Measurements from ENCODE around the gene SPATA20. TPM values are rescaled to one million over a fixed set of nuclear protein-coding genes. Genes with fewer than 3 reads are reported as not detected.
A peak's percentile ranks its signal among the peaks of the same experiment; 100 is the strongest.

SPATA20 gene
- total RNA-seq, 2 experiments from 2014 or later = 14.5 to 17.8 TPM

DNA sequence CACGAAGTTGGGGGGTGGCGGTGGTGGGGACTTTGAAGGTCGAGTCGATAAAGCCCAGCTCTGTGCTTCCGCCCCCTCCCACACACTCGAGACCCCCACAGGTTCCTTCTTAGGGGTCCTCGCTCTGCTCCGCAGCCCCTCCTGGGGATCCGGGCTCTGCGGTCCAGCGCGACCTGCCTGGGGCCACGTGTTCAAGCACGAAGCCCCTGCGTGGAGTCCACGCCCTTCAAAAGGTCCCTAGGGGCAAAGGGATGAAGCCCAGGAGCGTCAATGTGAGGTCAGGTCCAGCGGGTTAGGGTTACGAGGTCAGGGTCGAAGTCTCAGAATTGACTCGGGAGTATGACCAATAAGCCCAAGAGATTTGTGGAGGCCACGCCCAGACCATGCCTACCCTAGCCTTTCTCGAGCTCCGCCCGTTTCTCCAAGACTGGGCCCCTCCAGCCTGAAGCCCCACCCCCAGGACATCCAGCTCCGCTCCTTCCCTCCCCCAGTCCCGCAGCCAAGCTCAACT, 12.8 kb downstream of the SPATA20 start:
- H3K36me3 Mint-ChIP-seq (ENCODE audit: low read depth) = no peaks in the 10 kb centered on the region

DNA sequence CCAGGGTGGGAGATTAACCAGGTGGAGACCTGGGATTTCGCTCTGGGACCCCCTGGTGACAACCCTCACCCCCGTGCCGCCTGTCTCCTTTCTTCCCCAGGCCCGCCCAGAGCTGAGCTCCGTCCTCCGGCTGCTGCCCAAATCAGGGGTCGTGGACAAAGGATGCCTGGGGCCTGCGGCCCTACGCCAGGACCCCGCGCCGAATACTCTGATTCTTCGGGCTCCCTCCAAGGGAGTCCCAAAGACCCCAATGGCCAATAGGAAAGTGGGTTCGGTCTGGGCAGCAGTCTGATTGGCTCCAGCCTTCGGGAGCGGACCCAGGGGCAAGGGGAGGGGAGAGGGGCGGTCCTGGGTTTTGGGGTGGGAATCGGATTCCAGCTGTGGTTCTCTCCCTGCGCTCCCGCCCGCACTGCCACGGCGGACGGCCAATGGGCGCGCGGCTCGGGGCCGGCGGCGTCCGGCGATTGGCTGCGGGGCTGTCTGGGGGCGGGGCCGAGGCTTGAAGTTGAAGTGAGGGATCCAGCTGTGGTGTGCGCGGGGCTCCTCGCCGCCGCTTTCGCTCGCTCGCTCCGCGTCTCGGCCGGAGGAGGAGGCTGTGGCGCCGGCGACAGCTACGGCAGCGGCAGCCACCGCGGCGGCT, 13.3 kb downstream of the SPATA20 start, which contains the start of gene CACNA1G:
Gene CACNA1G, plus strand, starts transcription at position 531 of the 640 bp plus-strand sequence. CDS start 745 bp downstream, outside the sequence.
- no peak within 1 kb of the TSS for H3K27ac Mint-ChIP-seq
- ChIA-PET POLR2A (interaction anchor here (0.9 to 1.7 kb wide), 2 partner anchors 9 to 18 kb away, joined by 3 to 5 read pairs; no protein-coding TSS in a partner anchor), CTCF (interaction anchor here (0.6 to 2.0 kb wide), 6 partner anchors 8 to 137 kb away, joined by 3 to 6 read pairs (median 4); no protein-coding TSS in a partner anchor)
- peaks cover 18% of the 10 kb centered on the region for H3K4me1 Mint-ChIP-seq
- no peaks in the 10 kb centered on the region for H3K36me3 Mint-ChIP-seq (ENCODE audit: low read depth)
- no peaks in the 10 kb centered on the region for H3K9me3 Mint-ChIP-seq
- H3K4me3 Mint-ChIP-seq = peak within 1 kb of the TSS; percentile 48
- H3K27me3 Mint-ChIP-seq = peaks cover 68% of the 10 kb centered on the region
- peak; percentile 89 for DNase-seq

More for the DNA sequence above, 12.8 kb downstream of the SPATA20 start:
- ChIA-PET CTCF (interaction anchor here (1.4 to 2.0 kb wide), 4 partner anchors 58 to 137 kb away, joined by 4 to 6 read pairs (median 6); no protein-coding TSS in a partner anchor), POLR2A (interaction anchor here (0.9 to 1.7 kb wide), 3 partner anchors 9 to 160 kb away, joined by 3 to 5 read pairs (median 3); partner anchors contain the start of gene LUC7L3)
- Mint-ChIP-seq H3K9me3 (no peaks in the 10 kb centered on the region), H3K4me3 (peak overlapping the region; percentile 48), H3K4me1 (peaks cover 16% of the 10 kb centered on the region), H3K27ac (no peak overlapping the region), H3K27me3 (peaks cover 63% of the 10 kb centered on the region)
- DNase-seq = peak; percentile 47

DNA sequence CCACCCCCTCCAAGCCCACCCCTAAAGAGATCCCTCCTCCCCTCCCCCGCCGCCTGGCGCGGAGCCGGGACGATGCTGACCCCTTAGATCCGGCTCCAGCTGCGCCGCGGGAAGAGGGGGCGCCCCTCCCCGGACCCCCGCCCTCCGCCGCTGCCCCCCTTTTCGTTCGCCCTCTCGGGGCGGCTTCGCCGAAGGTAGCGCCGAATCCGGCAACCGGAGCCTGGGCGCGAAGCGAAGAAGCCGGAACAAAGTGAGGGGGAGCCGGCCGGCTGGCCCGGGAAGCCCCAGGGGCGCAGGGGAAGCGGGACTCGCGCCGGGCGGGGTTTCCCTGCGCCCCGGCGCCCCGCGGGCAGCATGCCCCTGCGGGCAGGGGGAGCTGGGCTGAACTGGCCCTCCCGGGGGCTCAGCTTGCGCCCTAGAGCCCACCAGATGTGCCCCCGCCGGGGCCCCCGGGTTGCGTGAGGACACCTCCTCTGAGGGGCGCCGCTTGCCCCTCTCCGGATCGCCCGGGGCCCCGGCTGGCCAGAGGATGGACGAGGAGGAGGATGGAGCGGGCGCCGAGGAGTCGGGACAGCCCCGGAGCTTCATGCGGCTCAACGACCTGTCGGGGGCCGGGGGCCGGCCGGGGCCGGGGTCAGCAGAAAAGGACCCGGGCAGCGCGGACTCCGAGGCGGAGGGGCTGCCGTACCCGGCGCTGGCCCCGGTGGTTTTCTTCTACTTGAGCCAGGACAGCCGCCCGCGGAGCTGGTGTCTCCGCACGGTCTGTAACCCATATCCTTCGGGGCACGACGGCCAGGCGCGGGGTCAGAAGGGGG, 14.2 kb downstream of the SPATA20 start:
- H3K4me1 Mint-ChIP-seq = peaks cover 18% of the 10 kb centered on the region
- POLR2A ChIA-PET = no interaction called here

DNA sequence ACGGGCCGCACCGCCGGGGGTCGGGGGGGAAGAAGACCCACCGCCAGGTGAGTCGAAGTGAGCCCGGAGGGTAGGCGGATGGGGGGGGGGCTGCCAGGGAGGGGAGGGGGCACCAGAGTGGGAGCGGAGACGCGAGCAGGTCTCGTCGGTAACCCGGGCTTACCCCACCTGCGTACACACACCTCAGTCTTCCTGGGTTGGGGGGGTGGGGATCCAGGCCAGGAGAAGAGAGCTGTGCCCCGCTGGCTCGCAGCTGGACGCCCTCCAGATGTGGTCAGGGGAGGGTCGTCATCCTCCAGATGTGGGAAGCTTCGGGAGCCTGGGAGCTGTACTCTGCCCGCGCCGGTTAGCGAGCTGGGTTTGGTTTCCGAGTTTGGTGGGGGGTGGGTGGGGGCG, 14.8 kb downstream of the SPATA20 start:
- no peak for DNase-seq
- Mint-ChIP-seq H3K27ac (no peak overlapping the region), H3K9me3 (no peaks in the 10 kb centered on the region), H3K4me1 (peaks cover 18% of the 10 kb centered on the region), H3K36me3 (ENCODE audit: low read depth) (no peaks in the 10 kb centered on the region), H3K4me3 (no peak overlapping the region), H3K27me3 (peaks cover 73% of the 10 kb centered on the region)
- POLR2A ChIA-PET = no interaction called here
- CTCF ChIA-PET = interaction anchor here (1.0 kb wide), 1 partner anchor 21 kb away, joined by 3 read pairs; no protein-coding TSS in a partner anchor

More for the DNA sequence above, 14.2 kb downstream of the SPATA20 start:
- Mint-ChIP-seq H3K9me3 (no peaks in the 10 kb centered on the region), H3K27ac (no peak overlapping the region), H3K4me3 (no peak overlapping the region), H3K27me3 (peaks cover 74% of the 10 kb centered on the region), H3K36me3 (ENCODE audit: low read depth) (no peaks in the 10 kb centered on the region)
- CTCF ChIA-PET = interaction anchor here (0.6 to 2.0 kb wide), 5 partner anchors 9 to 136 kb away, joined by 3 to 6 read pairs (median 4); no protein-coding TSS in a partner anchor
- no peak for DNase-seq

DNA sequence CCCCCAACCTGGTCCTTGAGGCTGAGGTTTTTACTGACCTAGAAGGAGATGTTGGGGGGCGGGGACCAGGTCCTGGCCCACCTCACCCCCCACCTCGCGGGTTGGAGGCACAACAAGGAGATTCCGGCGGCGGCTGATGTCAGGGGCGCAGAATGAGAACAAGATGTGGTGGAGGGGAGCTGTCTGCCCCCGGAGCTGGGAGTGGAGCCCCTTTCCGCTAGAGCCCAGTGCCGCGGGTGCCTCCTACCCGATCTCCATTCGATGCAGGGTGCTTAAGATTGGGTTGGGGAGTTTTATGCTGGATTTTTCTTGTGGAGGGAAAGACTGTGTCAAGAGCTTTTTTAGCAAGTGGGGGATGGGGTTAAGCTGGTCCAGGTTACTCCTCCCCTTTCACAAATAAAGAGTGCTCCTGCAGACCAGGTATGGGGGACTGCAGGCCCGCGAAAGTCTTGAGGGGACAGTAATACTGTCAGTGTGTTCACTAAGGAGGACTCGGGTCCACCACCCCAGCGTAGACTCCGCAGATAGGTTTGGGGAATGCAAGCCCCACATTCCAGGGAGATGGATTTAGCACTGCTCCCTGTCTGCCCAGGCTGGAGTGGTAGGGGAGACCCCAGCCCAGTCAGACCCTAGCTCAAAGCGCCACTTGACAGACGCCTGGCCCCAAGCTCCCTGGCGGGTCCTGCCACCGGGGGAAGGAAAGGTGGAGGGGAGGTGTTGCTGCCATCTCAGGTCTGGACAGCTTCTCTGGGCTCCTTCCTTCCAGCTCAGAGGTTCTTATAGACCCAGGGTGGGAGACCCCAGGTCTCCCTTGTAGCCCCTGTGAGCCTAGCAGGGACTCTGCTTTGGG, 15.5 kb downstream of the SPATA20 start:
- Mint-ChIP-seq H3K9me3 (no peaks in the 10 kb centered on the region), H3K36me3 (ENCODE audit: low read depth) (no peaks in the 10 kb centered on the region), H3K4me3 (no peak overlapping the region), H3K27me3 (peaks cover 73% of the 10 kb centered on the region), H3K4me1 (peaks cover 18% of the 10 kb centered on the region), H3K27ac (no peak overlapping the region)
- DNase-seq = no peak
- CTCF ChIA-PET = interaction anchor here (0.6 kb wide), 1 partner anchor 286 kb away, joined by 3 read pairs; no protein-coding TSS in a partner anchor
- POLR2A ChIA-PET = interaction anchor here (0.5 kb wide), 1 partner anchor 412 kb away, joined by 4 read pairs; the partner anchor contains the start of gene PPP1R9B

DNA sequence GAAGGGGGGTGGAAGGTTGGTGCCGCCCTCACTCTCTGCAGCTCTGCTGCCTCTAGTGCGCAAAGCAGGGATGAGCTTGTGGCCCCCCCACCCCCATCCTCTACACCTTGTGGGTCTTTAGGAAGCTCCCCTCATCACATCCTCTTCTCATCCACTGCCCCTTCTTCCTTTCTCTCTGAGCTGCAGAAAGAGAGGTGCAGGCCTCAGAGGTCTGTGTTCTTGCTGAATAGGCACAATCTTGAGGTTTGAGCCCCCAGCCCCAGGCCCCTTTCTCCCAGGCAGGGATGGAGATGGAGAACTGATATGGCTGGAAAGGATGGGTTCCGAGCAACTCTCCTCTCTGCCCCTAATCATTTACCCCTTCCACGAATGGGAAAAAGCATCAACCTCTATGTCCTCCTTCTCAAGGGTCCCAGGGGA, 16.1 kb downstream of the SPATA20 start:
- ChIA-PET CTCF (no interaction called here), POLR2A (interaction anchor here (0.5 kb wide), 1 partner anchor 412 kb away, joined by 4 read pairs; the partner anchor contains the start of gene PPP1R9B)
- DNase-seq = no peak
- Mint-ChIP-seq H3K9me3 (no peaks in the 10 kb centered on the region), H3K4me3 (no peak overlapping the region), H3K36me3 (ENCODE audit: low read depth) (no peaks in the 10 kb centered on the region), H3K27me3 (peaks cover 74% of the 10 kb centered on the region), H3K4me1 (peaks cover 18% of the 10 kb centered on the region), H3K27ac (no peak overlapping the region)

DNA sequence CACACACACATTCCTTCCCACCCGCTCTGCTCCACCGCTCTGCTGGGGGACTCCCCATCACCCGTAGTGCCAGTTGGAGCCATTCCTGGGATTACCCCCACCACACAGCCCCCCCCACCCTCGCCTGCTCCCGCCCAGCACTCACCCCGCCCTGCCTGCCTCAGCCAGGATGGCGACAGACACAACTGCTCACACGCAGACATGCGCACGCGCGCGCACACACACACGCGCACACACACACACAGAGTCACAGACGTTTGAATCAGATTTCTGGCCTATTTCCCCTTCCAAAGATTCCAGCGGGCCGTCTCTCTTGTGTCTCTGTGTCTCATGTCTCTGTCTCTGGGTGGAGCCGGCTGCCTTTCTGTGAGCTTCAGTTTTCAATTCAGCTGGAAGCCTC, 17.9 kb downstream of the SPATA20 start:
- Mint-ChIP-seq H3K4me1 (peaks cover 10% of the 10 kb centered on the region), H3K36me3 (ENCODE audit: low read depth) (no peaks in the 10 kb centered on the region), H3K4me3 (no peak overlapping the region), H3K27me3 (peaks cover 57% of the 10 kb centered on the region), H3K27ac (no peak overlapping the region), H3K9me3 (no peaks in the 10 kb centered on the region)
- CTCF ChIA-PET = no interaction called here
- POLR2A ChIA-PET = no interaction called here
- no peak for DNase-seq

DNA sequence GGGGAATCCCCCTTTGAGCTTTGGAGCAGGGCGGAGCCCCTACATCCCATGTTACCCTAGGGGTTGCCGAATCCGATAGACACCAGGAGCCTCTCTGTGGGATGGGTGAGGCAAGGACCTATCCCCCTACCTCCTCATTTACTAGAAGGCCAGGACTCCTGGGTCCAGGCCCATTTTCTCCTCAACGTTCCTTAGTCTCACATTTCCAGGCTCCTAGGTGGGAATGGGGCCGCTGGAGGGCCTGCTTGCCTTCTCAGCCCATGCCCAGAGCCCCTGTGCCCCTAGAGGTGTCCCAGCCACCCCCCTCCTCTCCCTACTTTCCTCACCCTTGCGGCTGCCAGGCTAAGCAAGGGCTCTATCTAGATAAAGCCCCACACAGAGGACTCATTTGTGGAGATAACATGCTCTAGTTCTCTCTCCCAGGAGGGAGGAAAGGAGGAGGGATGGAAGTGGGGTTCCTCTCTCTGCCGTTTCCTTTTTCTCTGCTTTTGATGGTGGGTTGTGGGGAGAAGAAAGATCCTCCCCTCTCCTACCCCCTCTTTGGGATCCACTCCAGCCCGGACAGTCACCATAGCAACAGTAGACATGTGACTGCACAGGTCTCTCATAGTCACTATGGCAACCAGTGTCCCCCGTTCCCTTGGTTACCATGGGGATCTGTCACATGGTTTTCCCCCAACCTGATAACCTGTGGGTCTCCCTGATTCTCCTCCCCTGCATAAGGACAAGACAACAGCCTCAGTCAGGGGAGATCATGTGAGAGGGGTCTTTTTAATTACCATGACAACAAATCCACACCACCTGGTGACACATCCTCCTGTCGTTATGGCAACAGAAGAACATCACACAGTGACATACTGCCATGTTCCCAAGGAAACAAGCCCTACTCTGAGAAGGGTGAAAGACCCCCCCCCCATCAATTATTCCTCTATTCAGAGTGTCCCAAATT, 18.7 kb downstream of the SPATA20 start:
- CTCF ChIA-PET = no interaction called here
- POLR2A ChIA-PET = no interaction called here
- H3K4me1 Mint-ChIP-seq = peaks cover 6% of the 10 kb centered on the region
- no peaks in the 10 kb centered on the region for H3K9me3 Mint-ChIP-seq
- peaks cover 52% of the 10 kb centered on the region for H3K27me3 Mint-ChIP-seq
- H3K36me3 Mint-ChIP-seq (ENCODE audit: low read depth) = no peaks in the 10 kb centered on the region
- no peak overlapping the region for H3K4me3 Mint-ChIP-seq
- no peak for DNase-seq
- no peak overlapping the region for H3K27ac Mint-ChIP-seq

DNA sequence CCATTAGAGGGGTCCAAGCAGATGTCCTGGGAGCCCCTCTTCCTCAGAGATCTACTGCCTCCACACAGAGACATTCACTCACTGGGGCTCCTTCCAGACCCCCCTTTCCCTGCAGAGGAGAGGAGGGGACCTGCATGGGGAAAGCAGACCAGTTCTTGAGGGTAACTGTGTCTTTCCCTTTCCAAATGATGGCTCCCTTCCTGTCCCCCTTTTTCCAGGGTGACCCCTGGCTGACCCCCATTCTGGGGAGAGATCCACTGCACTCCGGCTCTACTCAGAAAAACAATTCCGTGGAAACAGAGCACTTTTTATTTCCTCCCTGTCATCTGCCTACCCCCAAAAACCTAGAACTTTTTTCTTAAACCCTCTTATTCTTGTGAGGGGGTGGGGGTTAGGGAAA, 19.9 kb downstream of the SPATA20 start:
- no peaks in the 10 kb centered on the region for H3K36me3 Mint-ChIP-seq (ENCODE audit: low read depth)
- H3K4me1 Mint-ChIP-seq = peaks cover 6% of the 10 kb centered on the region
- no peak overlapping the region for H3K4me3 Mint-ChIP-seq
- no peaks in the 10 kb centered on the region for H3K9me3 Mint-ChIP-seq
- DNase-seq = no peak
- no peak overlapping the region for H3K27ac Mint-ChIP-seq
- ChIA-PET CTCF (no interaction called here), POLR2A (no interaction called here)
- peaks cover 52% of the 10 kb centered on the region for H3K27me3 Mint-ChIP-seq

DNA sequence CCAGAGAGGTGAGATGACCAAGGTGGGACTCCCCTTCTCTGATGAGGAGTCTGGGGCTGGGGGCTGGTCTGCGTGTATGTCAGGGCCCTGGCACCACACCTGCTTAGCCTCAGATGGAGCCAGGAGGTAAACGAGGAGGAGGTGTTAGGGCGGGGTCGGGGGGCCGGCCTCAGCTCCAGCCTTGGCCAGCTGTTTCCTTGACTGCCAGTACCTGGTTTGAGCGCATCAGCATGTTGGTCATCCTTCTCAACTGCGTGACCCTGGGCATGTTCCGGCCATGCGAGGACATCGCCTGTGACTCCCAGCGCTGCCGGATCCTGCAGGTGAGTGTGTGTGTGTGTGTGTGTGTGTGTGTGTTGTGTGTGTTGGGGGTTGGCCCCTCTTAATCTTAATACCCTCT, 21.7 kb downstream of the SPATA20 start:
- ChIA-PET CTCF (no interaction called here), POLR2A (no interaction called here)
- H3K27me3 Mint-ChIP-seq = peaks cover 39% of the 10 kb centered on the region
- H3K36me3 Mint-ChIP-seq (ENCODE audit: low read depth) = no peaks in the 10 kb centered on the region
- H3K4me1 Mint-ChIP-seq = peaks cover 2% of the 10 kb centered on the region
- H3K27ac Mint-ChIP-seq = no peak overlapping the region
- H3K9me3 Mint-ChIP-seq = no peaks in the 10 kb centered on the region
- DNase-seq = no peak
- H3K4me3 Mint-ChIP-seq = no peak overlapping the region

DNA sequence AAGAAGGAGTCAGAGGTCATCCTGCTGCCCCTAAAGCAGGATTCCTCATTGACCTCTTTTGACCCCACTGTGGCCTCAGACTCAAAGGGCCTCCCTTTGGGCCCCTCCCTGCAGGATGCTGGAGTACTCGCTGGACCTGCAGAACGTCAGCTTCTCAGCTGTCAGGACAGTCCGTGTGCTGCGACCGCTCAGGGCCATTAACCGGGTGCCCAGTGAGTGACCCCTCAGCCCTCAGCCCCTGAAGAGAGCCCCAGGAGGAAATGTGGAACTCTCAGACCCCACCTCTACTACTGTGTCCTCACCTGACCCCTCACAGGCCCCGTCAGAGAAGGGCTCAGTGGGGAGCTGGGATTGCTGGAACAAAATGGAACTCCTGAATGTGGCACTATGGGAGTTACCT, 22.6 kb downstream of the SPATA20 start:
- Mint-ChIP-seq H3K9me3 (no peaks in the 10 kb centered on the region), H3K4me3 (no peak overlapping the region), H3K36me3 (ENCODE audit: low read depth) (no peaks in the 10 kb centered on the region), H3K4me1 (peaks cover 2% of the 10 kb centered on the region), H3K27me3 (peaks cover 31% of the 10 kb centered on the region), H3K27ac (no peak overlapping the region)
- no peak for DNase-seq
- POLR2A ChIA-PET = no interaction called here
- CTCF ChIA-PET = no interaction called here

All from activated CD4-positive, alpha-beta memory T cell treated with anti-CD3 and anti-CD28 coated beads, Interleukin-2, amount 10 ng/mL, durations not matched to agents 7 days and 5 days (primary cell).